T-helper 22 cell (primary cell): ENCODE results near the gene CNGB1.
"Not testable (repeated sequence)": the region's sequence is repeated elsewhere in the genome, so short reads cannot be mapped to it uniquely, and the experiment has no call there.

ENCODE experiments used
- DNase-seq: peaks from one replicate; pipeline ENCODE4 v3.0.0-alpha.2; 2020; ENCODE audit warnings: low read depth

Gene CNGB1

GRCh38 chr16:57970970-57971369, at the start of gene CNGB1:
Gene CNGB1 (minus strand): TSS chr16:57971128. CDS start chr16:57967286, 3,842 bp downstream.
- no peak for DNase-seq

GRCh38 chr16:58019866-58020538, 49.1 kb upstream of the CNGB1 start:
- DNase-seq = no peak

- no peak for DNase-seq
Observed at GRCh38 chr16:58018803-58019202, 47.9 kb upstream of the CNGB1 start.

- no peak for DNase-seq
Observed at GRCh38 chr16:58016840-58017446, 46.0 kb upstream of the CNGB1 start.

- no peak for DNase-seq
Observed at GRCh38 chr16:58013201-58013956, 42.5 kb upstream of the CNGB1 start.

- no peak for DNase-seq
Observed at GRCh38 chr16:58012481-58012880, 41.6 kb upstream of the CNGB1 start.

- DNase-seq = no peak
Observed at GRCh38 chr16:58011652-58012051, 40.7 kb upstream of the CNGB1 start.

GRCh38 chr16:58010886-58011285, 40.0 kb upstream of the CNGB1 start:
- DNase-seq = no peak

- no peak for DNase-seq
Observed at GRCh38 chr16:58009856-58010416, 39.0 kb upstream of the CNGB1 start.

- not testable (repeated sequence) for DNase-seq
Observed at GRCh38 chr16:58004736-58005135, 33.8 kb upstream of the CNGB1 start.

- no peak for DNase-seq
Observed at GRCh38 chr16:58002936-58003335, 32.0 kb upstream of the CNGB1 start.

GRCh38 chr16:58002416-58002800, 31.5 kb upstream of the CNGB1 start:
- no peak for DNase-seq

- no peak for DNase-seq
Observed at GRCh38 chr16:58001781-58002415, 31.0 kb upstream of the CNGB1 start.

- DNase-seq = peak; percentile 71
Observed at GRCh38 chr16:58000706-58001676, 30.1 kb upstream of the CNGB1 start, which contains the start of gene USB1. Gene USB1 (plus strand): TSS chr16:58001407. CDS start chr16:58001484, 77 bp downstream.

GRCh38 chr16:57999971-58000705, 29.2 kb upstream of the CNGB1 start, which contains the start of gene ZNF319:
Gene ZNF319 (minus strand): TSS chr16:58000672. CDS start chr16:57998265, 2,407 bp downstream.
- no peak for DNase-seq

GRCh38 chr16:57999366-57999970, 28.5 kb upstream of the CNGB1 start:
- DNase-seq = no peak

GRCh38 chr16:57998992-57999365, 28.1 kb upstream of the CNGB1 start:
- DNase-seq = no peak

GRCh38 chr16:57998486-57998885, 27.6 kb upstream of the CNGB1 start:
- peak; percentile 48 for DNase-seq

- DNase-seq = no peak
Observed at GRCh38 chr16:57997528-57998265, 26.8 kb upstream of the CNGB1 start.
